Colon (tissue), 2 donors: Measurements from ENCODE around the gene MYCT1.
"Not testable (repeated sequence)": the region's sequence is repeated elsewhere in the genome, so short reads cannot be mapped to it uniquely, and the experiment has no call there.

Experiments
- FAIRE-seq: peaks from 2 replicates; lab custom pipeline; 2012; peaks lifted over from hg19 to GRCh38; lab: Jason Lieb, UNC
- donor health status: control.
- donor health status: control.

MYCT1 gene, protein sequence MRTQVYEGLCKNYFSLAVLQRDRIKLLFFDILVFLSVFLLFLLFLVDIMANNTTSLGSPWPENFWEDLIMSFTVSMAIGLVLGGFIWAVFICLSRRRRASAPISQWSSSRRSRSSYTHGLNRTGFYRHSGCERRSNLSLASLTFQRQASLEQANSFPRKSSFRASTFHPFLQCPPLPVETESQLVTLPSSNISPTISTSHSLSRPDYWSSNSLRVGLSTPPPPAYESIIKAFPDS

DNA sequence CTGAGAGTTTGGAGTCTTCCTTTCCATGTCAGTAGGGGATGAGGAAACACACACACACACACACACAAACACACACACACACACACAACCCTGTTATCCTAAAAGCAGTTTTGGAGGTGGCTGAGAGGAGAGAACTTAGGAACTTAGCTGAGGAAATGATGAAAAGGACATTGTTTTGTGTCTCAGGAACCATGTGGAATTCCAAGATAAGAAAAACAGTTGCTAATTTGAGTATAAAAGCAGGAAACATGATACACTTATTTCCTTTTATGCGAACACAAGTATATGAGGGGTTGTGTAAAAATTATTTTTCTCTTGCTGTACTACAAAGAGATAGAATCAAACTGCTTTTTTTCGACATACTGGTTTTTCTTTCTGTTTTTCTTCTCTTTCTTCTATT, at the start of gene MYCT1:
TSS of gene MYCT1 (plus strand) at position 264 of the 400 bp plus-strand sequence. CDS start at position 270, 6 bp downstream.
- no peak for FAIRE-seq

DNA sequence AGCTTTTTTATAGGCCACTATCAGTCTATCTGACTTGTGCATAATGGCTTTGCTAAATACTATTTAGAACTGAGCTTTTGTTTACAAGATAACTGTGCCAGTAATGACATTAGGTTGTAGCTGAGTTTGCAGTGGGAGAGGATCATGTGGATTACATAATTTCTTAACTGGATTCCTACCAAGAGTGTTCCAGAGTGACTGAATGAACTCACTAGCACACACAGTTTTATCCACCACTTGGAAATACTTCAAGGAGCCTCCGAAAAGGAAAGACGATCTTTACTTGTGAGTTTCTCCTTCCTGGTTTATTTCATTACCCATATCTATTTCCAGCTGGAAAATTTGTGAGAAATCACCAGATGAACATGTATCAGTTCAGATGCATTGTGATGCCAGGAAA, 49.6 kb upstream of the MYCT1 start:
- FAIRE-seq = no peak

DNA sequence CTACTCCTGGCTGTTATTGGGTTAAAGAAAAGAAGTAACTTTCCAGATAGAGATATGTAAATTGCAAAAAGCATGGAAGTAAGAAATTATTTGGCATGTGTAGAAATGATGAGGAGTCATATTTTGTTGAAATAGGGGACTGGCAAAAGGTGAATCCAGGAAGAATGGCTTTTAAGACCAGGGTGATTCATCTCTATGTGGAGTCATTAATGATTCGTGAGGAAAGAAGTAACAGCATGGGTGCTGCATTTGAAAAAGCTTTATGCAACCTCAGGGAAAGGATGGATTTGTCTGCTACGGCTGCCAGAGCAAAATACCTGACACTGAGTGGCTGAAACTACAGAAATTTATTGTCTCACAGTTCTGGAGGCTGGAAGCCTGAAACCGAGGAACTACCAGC, 45.7 kb upstream of the MYCT1 start:
- FAIRE-seq = no peak

DNA sequence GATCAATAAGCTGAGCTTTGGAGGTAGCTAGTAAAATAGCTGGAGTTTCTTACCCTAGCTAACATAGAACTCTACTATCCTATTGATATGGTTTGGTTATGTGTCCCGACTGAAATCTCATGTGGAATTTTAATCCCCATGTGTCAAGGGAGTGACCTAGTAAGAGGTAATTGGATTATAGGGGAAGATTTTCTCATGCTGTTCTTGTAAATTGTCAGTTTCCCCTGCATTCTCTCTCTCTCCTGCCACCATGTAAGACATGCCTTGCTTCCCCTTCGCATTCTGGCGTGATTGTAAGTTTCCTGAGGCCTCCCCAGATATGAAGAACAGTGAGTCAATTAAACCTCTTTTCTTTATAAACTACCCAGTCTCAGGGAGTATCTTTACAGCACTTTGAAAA, 35.9 kb upstream of the MYCT1 start:
- no peak for FAIRE-seq

DNA sequence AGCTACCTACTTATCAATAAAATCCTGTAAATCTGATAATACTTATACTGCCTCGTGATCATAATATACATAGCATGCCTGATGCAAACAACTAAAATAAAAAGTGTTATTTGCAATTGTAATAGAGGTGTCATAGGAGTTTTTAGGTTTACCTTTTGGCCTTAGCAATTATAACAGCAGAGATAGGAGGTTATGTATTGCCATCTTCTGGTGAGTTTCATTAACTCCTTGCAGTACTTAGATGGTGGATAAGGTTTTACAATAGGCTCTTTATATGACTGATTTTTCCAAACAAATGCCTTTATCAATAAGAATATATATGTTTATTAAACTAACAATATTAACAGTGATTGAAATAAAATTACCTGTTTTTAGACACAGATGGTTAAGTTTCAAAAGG, 27.8 kb upstream of the MYCT1 start:
- no peak for FAIRE-seq

DNA sequence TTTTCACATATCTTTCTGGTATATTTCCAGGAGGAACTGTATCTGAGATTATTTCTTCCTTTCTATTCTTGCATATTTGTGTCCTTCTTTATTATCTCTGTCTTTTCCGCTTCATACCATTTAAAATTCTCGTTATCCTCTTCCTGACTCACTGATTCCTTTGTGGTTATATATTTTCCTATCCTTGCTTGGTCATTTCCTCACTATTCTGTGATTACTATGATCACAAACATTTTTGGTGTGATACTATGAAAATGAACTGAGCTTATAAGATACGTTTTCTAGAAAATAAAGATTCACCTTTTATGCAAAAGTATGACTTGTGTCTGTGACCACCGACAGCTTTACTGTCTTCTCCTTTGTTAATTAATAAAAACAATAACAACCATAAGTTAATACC, 26.5 kb upstream of the MYCT1 start:
- no peak for FAIRE-seq

DNA sequence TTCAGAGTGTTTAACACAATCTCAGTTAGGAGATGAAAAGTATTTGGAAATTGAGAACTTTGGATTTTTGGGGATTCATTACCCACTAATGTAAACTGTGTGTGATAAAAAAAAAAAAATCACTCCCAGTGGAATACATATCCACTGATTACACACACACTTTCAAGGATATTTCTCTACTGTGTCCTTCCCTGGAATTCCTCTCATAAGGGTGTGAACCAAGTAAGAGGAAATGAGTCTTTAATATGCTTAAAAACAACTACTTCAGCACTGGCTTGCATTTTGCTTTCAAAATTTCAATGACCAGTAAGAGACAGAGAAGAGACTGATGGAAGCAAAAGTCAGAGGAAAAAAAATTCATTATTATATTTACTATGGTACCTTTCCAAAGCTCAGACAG, 24.5 kb upstream of the MYCT1 start:
- FAIRE-seq = no peak

DNA sequence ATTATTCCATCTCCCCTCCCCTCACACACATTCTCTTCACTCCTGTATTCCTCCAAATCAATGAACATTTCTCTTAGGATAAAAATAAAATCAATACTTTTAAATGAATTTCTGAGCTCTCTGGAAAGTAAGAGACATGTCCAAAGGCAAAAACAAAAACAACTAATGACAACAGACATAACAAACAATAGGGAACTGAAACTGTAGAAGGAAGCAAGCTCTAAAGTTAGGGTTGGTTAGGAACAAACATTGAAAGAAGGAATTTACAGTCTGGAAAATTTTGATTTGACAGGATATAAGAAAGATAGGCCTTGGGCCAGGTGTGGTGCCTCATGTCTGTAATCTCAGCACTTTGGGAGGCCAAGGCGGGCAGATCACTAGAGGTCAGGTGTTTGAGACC, 17.5 kb upstream of the MYCT1 start:
- FAIRE-seq = no peak

DNA sequence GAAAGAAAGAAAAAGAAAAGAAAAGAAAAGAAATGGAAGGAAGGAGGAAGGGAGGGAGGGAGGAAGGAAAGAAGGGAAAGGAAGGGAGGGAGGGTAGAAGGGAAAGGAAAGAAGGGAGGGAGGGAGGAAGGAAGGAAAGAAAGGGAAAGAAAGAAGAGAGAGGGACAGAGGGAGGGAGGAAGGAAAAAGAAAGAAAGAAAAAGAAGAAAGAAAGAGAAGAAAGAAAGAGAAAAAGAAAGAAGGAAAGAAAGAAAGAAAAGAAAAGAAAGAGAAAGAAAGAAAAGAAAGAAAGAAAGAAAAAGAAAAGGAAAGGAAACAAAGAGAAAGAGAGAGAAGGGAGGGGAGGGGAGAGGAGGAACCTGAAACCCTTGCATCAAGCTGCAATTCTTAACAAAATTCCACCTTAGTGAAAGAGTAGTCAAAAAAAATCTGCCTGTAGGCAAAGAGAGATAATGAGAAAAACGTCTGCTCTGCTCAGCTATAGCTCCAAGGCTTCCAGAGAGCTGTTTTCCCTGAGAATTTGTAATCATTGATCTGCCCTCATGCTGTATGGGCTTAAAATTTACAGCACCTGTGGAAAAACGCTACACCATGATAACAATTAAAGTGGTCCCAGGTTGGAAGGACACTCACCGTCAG, 16.7 kb upstream of the MYCT1 start:
- FAIRE-seq = no peak

DNA sequence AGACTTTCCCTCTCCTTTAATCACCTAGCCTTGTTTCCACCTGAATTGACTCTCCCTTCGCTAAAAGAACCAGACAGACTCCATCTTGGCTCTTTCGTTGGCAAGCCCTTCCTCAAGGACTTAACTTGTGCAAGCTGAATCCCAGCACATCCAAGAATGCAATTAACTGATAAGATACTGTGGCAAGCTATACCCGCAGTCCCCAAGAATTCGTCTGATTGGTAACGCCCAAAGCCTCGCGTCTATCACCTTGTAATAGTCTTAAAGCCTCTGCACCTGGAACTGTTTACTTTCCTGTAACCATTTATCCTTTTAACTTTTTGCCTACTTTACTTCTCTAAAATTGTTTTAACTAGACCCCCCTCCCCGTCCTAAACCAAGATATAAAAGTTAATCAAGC, 15.6 kb upstream of the MYCT1 start:
- FAIRE-seq = no peak

DNA sequence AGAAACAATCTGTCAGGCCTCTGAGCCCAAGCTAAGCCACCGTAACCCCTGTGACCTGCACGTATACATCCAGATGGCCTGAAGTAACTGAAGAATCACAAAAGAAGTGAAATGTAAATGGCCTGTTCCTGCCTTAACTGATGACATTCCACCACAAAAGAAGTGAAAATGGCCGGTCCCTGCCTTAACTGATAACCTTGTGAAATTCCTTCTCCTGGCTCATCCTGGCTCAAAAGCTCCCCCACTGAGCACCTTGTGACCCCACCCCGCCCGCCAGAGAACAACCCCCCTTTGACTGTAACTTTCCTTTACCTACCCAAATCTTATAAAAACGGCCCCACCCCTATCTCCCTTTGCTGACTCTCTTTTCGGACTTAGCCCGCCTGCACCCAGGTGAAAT, 14.8 kb upstream of the MYCT1 start:
- not testable (repeated sequence) for FAIRE-seq

DNA sequence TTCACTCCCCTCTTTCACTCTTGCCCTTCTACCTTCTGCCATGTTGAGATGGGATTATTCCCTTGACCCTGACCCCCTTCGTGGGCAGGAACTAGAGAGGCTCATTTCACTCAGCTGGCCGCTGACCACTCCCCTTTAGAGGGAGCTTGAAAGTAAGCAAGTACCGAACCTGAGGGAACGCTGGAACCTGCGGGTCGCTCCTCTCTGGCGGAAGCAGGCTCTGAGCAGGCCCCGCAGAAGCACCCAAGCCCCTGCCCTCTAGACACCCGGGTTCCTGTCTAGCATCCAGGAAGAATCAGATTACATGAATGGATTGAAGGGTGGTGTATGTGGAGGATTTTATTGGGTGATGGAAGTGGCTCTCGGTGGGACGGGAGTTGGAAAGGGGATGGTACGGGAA, 11.9 kb upstream of the MYCT1 start:
- no peak for FAIRE-seq

DNA sequence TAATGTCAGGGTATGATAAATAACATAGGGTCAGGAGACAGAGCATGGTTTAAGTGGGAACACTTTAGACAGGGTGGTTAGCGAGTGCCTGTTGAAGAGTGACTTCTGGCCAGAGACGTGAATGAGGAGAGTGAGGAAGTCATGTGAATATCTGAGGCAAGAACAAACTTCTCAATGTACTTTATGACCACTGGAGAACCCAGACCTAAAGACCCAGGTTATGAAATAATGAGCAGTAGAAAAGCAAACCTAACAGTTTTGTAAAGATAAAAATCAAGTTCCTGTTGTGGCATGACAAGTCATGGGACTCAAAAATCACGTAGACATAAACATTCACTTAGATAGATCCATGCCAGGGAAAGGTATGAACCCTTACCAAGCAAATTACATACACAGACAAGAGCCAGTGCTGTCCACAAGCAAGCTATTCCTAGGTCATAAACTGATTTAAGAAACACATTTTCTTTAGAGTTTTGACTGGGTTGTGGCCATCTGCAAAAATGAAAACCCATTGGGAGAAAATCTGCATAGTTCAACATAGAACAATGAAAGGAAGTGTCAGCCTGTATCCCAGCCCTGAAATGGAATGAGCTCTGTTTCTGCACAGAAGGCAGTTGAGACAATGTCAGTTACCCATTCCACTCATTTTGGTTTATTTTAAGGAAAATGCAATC, 2.2 kb upstream of the MYCT1 start:
- no peak for FAIRE-seq

DNA sequence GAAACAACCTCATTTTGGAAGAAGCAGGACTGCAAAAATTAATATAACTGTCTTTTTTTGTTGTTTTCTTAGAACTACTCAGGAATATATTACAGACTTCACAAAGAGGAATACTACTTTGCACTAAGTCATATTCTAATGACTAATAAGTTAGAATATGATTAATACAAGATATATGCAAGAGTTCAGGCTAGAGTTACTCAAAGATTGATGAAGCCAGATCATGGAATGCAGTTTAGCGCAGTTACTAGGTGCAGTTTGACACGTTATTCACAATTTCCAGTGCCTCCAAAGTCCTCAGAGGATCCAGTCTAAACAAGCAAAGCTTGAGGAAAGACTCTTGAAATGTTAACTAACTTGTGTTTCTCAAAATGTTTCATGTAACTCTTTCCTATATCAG, 1.2 kb upstream of the MYCT1 start:
- no peak for FAIRE-seq

DNA sequence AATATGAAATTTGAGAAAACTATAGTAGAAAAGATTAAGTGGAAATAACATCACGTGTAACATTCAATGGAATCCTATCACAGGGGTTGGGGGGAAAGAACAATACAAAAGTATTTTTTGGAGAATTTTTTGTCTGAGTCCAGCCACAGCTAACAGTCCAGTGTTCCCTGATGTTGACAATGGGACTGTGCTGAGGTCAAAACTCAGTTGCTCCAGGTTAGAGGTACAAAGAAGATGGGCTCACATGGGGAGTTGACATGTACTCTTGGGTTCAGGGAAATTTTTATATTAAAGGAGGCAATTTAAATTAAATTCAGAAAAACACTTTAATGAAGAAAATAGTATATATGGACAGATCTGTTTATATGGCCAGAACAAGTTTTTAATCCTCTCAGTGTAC, 995 bp downstream of the MYCT1 start:
- FAIRE-seq = no peak

DNA sequence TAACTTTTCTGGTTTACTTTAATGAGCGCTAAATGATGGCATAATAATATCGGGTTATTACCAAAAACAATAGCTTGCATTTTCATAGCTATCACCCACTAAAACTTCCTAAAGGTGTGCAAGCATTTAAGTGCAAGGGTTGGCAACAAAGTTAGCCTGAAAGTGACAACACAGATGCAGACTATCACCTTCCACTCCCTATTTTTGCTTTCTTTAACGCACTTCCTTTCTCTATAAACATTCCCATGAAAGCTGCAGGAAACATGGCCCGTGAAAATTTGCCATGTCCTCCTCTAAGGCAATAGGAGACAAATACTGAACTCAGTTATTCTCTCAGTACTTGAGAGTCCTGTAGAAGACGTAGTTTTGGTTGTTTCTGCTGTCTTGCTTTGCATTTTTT, 2.7 kb downstream of the MYCT1 start:
- no peak for FAIRE-seq

DNA sequence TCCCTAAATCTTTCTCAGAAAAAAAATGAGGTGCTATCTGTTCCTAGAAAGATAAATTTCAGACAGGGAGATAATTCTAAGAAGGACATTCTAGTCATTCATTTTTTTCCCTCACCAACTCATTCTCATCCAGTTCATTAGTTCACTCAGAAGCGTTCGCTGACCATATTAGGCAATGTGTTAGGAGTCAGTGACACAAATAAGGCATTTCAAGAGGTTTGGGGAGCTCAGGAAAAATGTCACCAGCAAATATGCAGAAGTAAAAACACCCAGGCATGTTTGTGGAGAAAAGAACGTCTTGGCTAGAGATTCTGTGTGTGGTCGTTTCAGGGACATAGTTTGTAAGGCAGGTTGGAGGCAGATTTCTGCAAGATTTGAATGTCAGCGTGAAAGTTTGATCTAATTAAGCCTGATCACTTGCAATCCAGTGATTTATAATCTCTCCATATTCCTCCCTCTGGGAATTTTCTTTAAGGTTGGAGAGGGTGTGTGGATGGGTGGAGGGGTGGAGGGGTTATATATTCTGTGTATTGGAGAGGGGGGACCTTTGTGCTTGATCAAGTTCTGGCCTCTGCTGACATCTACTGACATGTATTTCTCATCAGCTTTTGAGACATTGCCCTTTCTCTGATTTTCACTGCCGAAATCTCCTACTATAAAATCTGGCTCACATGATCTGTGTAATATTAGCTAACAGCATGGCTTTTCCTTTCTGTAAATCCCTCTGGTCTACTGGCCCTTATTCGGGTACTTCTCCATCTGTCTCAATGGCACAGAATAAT, 3.6 kb downstream of the MYCT1 start:
- FAIRE-seq = no peak

DNA sequence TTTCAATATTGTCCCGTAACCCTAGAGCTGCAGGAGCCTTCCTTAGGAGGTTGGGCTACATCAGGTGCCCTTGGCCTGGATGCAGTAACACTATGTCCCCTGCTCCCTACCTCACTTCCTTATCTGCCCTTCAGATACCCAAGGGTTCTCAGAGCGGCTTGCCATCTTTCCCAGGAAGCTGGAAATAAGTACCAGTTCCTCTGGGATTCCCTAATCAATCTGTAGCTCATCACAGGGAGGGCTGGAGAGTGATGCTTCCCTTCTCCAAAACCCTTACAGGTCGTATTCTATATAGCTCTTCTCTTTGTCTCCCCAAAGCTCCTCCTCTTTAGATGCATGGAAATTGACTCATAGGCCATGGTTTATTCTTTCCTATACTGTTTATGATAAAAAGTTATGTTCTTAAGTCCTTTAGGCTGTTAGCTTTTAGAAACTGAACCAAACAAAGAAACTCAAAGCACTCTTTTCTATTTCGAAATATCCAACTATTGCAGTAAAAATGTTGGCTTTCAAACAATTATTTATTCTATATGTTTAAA, 4.2 kb downstream of the MYCT1 start:
- FAIRE-seq = no peak

DNA sequence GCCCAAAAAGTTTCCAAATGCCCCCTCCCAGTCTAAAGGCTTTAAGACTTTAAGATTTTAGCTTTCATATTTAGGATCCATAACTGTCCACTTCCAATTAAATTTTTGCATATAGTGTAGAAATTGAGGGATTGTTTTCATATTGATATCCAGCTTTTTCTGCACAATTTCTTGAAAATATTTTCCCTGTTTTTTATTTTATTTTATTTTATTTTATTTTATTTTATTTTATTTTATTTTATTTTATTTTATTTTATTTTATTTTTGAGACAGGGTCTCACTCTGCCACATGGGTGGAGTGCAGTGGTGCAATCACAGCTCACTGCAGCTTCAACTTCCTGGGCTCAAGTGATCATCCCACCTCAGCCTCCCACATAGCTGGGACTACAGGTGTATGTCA, 6.1 kb downstream of the MYCT1 start:
- not testable (repeated sequence) for FAIRE-seq

DNA sequence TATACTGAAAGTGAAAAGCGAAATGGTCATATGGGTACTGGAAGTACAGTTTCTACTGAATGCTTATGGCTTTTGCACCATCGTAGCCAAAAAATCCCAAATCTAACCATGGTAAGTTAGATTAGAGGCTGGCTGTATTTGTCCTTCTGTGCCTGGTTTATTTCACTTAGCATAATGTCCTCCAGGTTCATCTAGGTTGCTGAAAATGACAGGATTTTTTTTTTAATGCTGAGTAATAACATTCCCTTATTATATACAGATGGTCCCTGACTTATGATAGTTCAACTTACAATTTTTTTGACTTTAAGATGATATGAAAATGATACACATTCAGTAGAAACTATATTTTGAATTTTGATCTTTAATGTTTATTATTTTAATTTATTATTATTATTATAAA, 7.6 kb downstream of the MYCT1 start:
- no peak for FAIRE-seq

DNA sequence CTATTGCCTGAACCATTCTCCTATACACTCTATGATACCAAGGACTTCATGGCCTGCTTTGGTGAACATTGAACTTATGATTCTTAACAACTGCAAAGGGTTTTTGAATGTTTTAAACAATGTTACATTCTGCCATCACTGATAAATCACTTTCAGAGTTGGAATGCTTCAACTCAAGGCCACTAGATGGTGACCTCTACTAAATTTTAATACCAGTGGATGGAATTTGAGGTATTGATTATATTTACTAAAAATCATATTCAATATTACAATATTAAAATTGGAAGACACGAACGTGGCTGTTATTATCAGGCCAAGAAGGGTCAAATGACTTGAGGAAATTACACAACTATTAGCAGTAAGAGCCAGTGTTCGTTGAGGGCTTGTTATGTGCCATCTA, 18.6 kb downstream of the MYCT1 start:
- no peak for FAIRE-seq

DNA sequence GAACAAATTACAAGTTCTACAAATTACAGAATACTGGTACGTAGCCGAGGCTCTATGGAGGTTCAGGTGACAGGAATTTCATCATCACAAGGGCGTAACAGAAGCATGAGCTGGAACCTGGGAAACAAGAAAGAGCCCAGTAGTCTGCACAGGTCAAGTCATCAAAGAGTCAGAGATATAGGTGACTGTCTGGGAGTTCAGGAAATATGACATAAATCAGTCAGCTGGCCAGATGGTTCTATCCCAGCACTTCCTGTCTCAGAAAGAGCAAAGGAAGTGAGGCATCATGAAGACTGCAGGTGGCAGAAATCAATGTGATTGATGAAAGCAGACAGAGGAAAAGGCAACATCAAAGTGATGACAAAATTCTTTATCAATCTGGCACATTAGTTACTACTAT, 23.3 kb downstream of the MYCT1 start:
- no peak for FAIRE-seq

DNA sequence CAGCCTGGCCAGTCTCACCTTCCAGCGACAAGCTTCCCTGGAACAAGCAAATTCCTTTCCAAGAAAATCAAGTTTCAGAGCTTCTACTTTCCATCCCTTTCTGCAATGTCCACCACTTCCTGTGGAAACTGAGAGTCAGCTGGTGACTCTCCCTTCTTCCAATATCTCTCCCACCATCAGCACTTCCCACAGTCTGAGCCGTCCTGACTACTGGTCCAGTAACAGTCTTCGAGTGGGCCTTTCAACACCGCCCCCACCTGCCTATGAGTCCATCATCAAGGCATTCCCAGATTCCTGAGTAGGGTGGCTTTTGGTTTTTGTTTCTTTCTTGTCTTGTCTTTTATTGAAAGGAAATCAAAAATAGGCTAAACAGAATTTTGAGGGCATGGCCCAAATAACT, 24.3 kb downstream of the MYCT1 start:
- no peak for FAIRE-seq
